ENCODE measurements around the gene CEBPA.

Gene CEBPA

GRCh38 chr19:33304760-33305647 is 2.7 kb upstream of the CEBPA start:
- no peak for TF ChIP-seq CTCF (conservative IDR thresholded peaks at IDR 0.05; ENCODE audit: low read depth, low read length)
- no peak overlapping the region for H3K4me3 ChIP-seq (ENCODE audit: low read depth, low read length)
- no peak for DNase-seq (ENCODE audit: low read depth)

GRCh38 chr19:33304371-33304759 is 2.0 kb upstream of the CEBPA start:
- TF ChIP-seq CTCF (conservative IDR thresholded peaks at IDR 0.05; ENCODE audit: low read depth, low read length): no peak
- no peak overlapping the region for H3K4me3 ChIP-seq (ENCODE audit: low read depth, low read length)
- DNase-seq (ENCODE audit: low read depth): no peak

GRCh38 chr19:33303791-33304345 is 1.5 kb upstream of the CEBPA start:
- DNase-seq (ENCODE audit: low read depth): no peak
- no peak for TF ChIP-seq CTCF (conservative IDR thresholded peaks at IDR 0.05; ENCODE audit: low read depth, low read length)
- H3K4me3 ChIP-seq (ENCODE audit: low read depth, low read length): peak overlapping the region; percentile 62

- no peak for TF ChIP-seq CTCF (conservative IDR thresholded peaks at IDR 0.05; ENCODE audit: low read depth, low read length)
- DNase-seq (ENCODE audit: low read depth): peak; percentile 65
- H3K4me3 ChIP-seq (ENCODE audit: low read depth, low read length): peak overlapping the region; percentile 62
Observed at GRCh38 chr19:33302974-33303790, 848 bp upstream of the CEBPA start.

GRCh38 chr19:33301900-33302174 is 497 bp downstream of the CEBPA start:
- no peak for DNase-seq (ENCODE audit: low read depth)
- no peak for TF ChIP-seq CTCF (conservative IDR thresholded peaks at IDR 0.05; ENCODE audit: low read depth, low read length)
- peak overlapping the region; percentile 34 for H3K4me3 ChIP-seq (ENCODE audit: low read depth, low read length)

- H3K4me3 ChIP-seq (ENCODE audit: low read depth, low read length): no peak overlapping the region
- TF ChIP-seq CTCF (conservative IDR thresholded peaks at IDR 0.05; ENCODE audit: low read depth, low read length): no peak
- DNase-seq (ENCODE audit: low read depth): no peak
Observed at GRCh38 chr19:33301144-33301899, 1.0 kb downstream of the CEBPA start.
